Heart right ventricle (tissue), 16 donors: ENCODE measurements around the gene UNC5B. TPM values are rescaled to one million over a fixed set of nuclear protein-coding genes. Genes with fewer than 3 reads are reported as not detected.

ENCODE experiments used
- ATAC-seq, 8 donors: fragments of 200-7000 bp; cut with Tn5 transposase; one replicate each; pipeline ENCODE4 v1.9.1; 2020; ENCODE audit warnings: mild to moderate bottlenecking in 8 of 8, moderate library complexity in 8 of 8, moderate number of reproducible peaks in 1 of 8
- DNase-seq, 2 donors: peaks; one replicate each; pipeline ENCODE4 v3.0.0-alpha.2; 2020
- H3K27ac ChIP-seq, 10 donors: fragments of 200-600 bp; sonication (generic) in 2 of 10; one replicate each; pipeline versions ENCODE4 v1.5.0 to v1.8.0; 2020 to 2022; ENCODE audit warnings: mild to moderate bottlenecking in 3 of 10
- H3K27me3 ChIP-seq, 7 donors: fragments of 200-600 bp; one replicate each; pipeline ENCODE4 v1.8.0; 2021 to 2022; ENCODE audit warnings: mild to moderate bottlenecking in 2 of 7
- H3K36me3 ChIP-seq, 9 donors: fragments of 200-600 bp; sonication (generic) in 1 of 9; one replicate each; pipeline versions ENCODE4 v1.5.0 to v1.8.0; 2020 to 2022; ENCODE audit warnings: mild to moderate bottlenecking in 2 of 9
- H3K4me1 ChIP-seq, 9 donors: fragments of 200-600 bp; sonication (generic) in 1 of 9; one replicate each; pipeline versions ENCODE4 v1.5.0 to v1.8.0; 2020 to 2022; ENCODE audit warnings: mild to moderate bottlenecking in 4 of 9
- H3K4me3 ChIP-seq, 10 donors: fragments of 200-600 bp; sonication (generic) in 2 of 10; one replicate each; pipeline versions ENCODE4 v1.5.0 to v1.8.0; 2020 to 2022; ENCODE audit warnings: mild to moderate bottlenecking in 7 of 10, moderate library complexity in 2 of 10
- H3K9me3 ChIP-seq, 11 donors: fragments of 200-600 bp in 10 of 11; sonication (generic) in 2 of 11; one replicate each; pipeline versions ENCODE4 v1.5.0 to v1.8.0; 2013 to 2022; ENCODE audit warnings: mild to moderate bottlenecking in 2 of 11, control low read depth in 1 of 11, moderate library complexity in 1 of 11
- CTCF ChIP-seq, 9 donors: fragments of 200-600 bp; sonication (generic) in 2 of 9; IDR thresholded peaks; one replicate each; pipeline versions ENCODE4 v1.5.0 to v1.8.0; 2021 to 2022; ENCODE audit warnings: antibody characterized with exemption in 9 of 9, mild to moderate bottlenecking in 5 of 9, moderate library complexity in 1 of 9
- WGBS, 2 donors: extraction: QIAGEN DNeasy Blood & Tissue Kit; methylation state at CpG; one replicate each; pipeline ENCODE4 v1.1.7; 2013; ENCODE audit warnings: inconsistent platforms in 1 of 2; 5-methylcytosine and 5-hydroxymethylcytosine counted together
- intact Hi-C, 10 donors: fragments of 100-400 bp; cut with DNase I; formaldehyde crosslinking; loops; one replicate each; pipeline versions ENCODE4 v1.11.1 to v1.14.2; 2022
- polyA plus RNA-seq, 2 donors: library from polyadenylated mRNA; stranded (reverse); fragments of 200-250 nt; gene quantifications; one replicate each; pipeline ENCODE4 v1.2.3, GENCODE V29; 2013
- total RNA-seq, 10 donors: library from RNA; stranded (reverse); fragmentation: NEBNext Ultra II Directional in 3 of 10; extraction: Animal tissue kit (Norgen Biotek cat#: 25700) in 3 of 10; gene quantifications; one replicate each; pipeline versions ENCODE4 v1.2.1 to v1.2.4, GENCODE V29; 2021 to 2023
- donor health status: Arrhythmogenic right ventricular cardiomyopathy.
- donor health status: ischemic (EF 13 %, LVEDD 7.1; RV severe dilation, severe dysfunction).
- donor health status: healthy with polysubstance abuse.
- donor health status: DM: no; HTN: yes; CAD: no.
- donor health status: DM: no; HTN: no; CAD: no.
- donor health status: ischemic (EF 25% LVEDD 6.9; RV normal size, moderate dysfunction).
- donor health status: ischemic (EF 25% LVEDD 5.7; RV mildly dilated, moderate dysfunction).
- donor health status: healthy.
- donor health status: DM: yes; HTN: yes; CAD: no.
- donor health status: Ischemic cardiomyopathy.
- donor health status: ischemic (EF 35%, LVEDD 5.7; RV mildly dilated, moderate dysfunction).
- donor health status: nonischemic (EF 11% LVEDD 7.7; RV severe dilation, severe dysfunction).
- donor health status: DM: yes; HTN: yes; CAD: no.
- donor health status: PGD.
- donor health status: ischemic (EF 29% LVEDD 5.4; RV normal size, mild dysfunction).
- donor health status: nonischemic (EF 23%, LVEDD 6.1; RV moderate dilation, normal function).

The UNC5B gene
- total and polyA plus RNA-seq, 12 donors, result 3.3 to 20.6 (median 12.1) TPM

GRCh38 chr10:71344154-71344925, 132.0 kb downstream of the UNC5B start:
- WGBS, 2 donors, result 90 to 91% methylated on average over 9 of the region's 9 CpGs
- ATAC-seq, result no peak
- H3K27me3 ChIP-seq, result no peaks in the 10 kb centered on the region
- no peak overlapping the region for H3K4me3 ChIP-seq
- H3K9me3 ChIP-seq, result no peaks in the 10 kb centered on the region
- no peak for TF ChIP-seq CTCF (IDR thresholded peaks at IDR 0.05)
- H3K4me1 ChIP-seq, result peaks cover 0 to 16% (median 0%) of the 10 kb centered on the region in 9 donors
- H3K36me3 ChIP-seq, result peaks cover 0 to 8% (median 0%) of the 10 kb centered on the region in 9 donors
- no peak for DNase-seq
- peak overlapping the region in 1 of 10 donors; percentile 60 for H3K27ac ChIP-seq
- intact Hi-C loops, result no loop called here

GRCh38 chr10:71344993-71345480, 132.7 kb downstream of the UNC5B start:
- no peaks in the 10 kb centered on the region for H3K9me3 ChIP-seq
- no peak overlapping the region for H3K27ac ChIP-seq
- no peak overlapping the region for H3K4me3 ChIP-seq
- no peaks in the 10 kb centered on the region for H3K27me3 ChIP-seq
- WGBS, 2 donors, result 82% methylated on average over 3 of the region's 3 CpGs
- H3K4me1 ChIP-seq, result peaks cover 0 to 16% (median 0%) of the 10 kb centered on the region in 9 donors
- DNase-seq (no peak), ATAC-seq (no peak)
- intact Hi-C loops, result no loop called here
- no peak for TF ChIP-seq CTCF (IDR thresholded peaks at IDR 0.05)
- H3K36me3 ChIP-seq, result peaks cover 0 to 4% (median 0%) of the 10 kb centered on the region in 9 donors

GRCh38 chr10:71345694-71346093, 133.3 kb downstream of the UNC5B start:
- no peak for TF ChIP-seq CTCF (IDR thresholded peaks at IDR 0.05)
- Histone ChIP-seq H3K36me3 (no peaks in the 10 kb centered on the region), H3K4me1 (peaks cover 0 to 16% (median 0%) of the 10 kb centered on the region in 9 donors), H3K27me3 (no peaks in the 10 kb centered on the region), H3K27ac (no peak overlapping the region), H3K4me3 (no peak overlapping the region), H3K9me3 (no peaks in the 10 kb centered on the region)
- 73 to 81% methylated on average over 10 of the region's 10 CpGs for WGBS, 2 donors
- ATAC-seq (no peak), DNase-seq (no peak)
- intact Hi-C loops, result loop anchor here in 1 of 10 donors (2.0 kb wide), 1 partner anchor 43 kb away; no protein-coding TSS in a partner anchor

- Histone ChIP-seq H3K36me3 (peaks cover 0 to 6% (median 0%) of the 10 kb centered on the region in 9 donors), H3K27me3 (no peaks in the 10 kb centered on the region), H3K9me3 (no peaks in the 10 kb centered on the region), H3K4me1 (peaks cover 0 to 21% (median 0%) of the 10 kb centered on the region in 9 donors), H3K4me3 (no peak overlapping the region), H3K27ac (no peak overlapping the region)
- no peak for DNase-seq
- WGBS, 2 donors, result 55 to 91% methylated on average over 3 of the region's 3 CpGs
- intact Hi-C loops, result loop anchor here in 1 of 10 donors (2.0 kb wide), 1 partner anchor 42 kb away; no protein-coding TSS in a partner anchor
- ATAC-seq, result no peak
- TF ChIP-seq CTCF (IDR thresholded peaks at IDR 0.05), result no peak
These were observed 134.4 kb downstream of the UNC5B start for GRCh38 chr10:71346731-71347130.
